ENCODE measurements around the gene TERT.
"Not testable (repeated sequence)": the region's sequence is repeated elsewhere in the genome, so short reads cannot be mapped to it uniquely, and the experiment has no call there.

The TERT gene

GRCh38 chr5:1294206-1294834 is 548 bp downstream of the TERT start:
- DNase-seq (ENCODE audit: low spot score) = no peak

- no peak for DNase-seq (ENCODE audit: low spot score)
Measured at GRCh38 chr5:1293416-1294205, 1.3 kb downstream of the TERT start.

DNA sequence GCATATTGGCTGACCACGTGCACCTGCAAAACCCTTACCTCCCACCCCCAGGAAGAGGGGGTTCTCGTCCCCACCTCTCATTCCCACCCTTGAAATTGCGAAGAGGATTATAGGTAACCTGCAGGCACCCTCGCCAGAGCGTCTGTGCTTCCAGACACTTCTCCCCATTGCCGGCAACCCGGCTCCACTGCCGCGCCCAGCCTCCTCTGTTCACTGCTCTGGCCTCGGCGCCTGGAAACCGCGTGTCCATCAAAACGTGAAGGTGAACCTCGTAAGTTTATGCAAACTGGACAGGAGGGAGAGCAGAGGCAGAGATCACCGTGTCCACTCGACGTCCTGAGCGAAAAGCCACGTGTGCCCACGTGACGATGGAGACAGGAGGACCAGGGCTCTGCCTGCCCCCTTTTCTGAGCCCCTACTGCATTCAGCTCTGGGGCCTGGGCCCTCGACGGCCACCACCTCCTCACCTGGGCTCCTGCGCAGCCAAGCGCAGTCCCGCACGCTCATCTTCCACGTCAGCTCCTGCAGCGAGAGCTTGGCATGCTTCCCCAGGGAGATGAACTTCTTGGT is 1.9 kb downstream of the TERT start:
- DNase-seq (ENCODE audit: low spot score) = no peak

DNA sequence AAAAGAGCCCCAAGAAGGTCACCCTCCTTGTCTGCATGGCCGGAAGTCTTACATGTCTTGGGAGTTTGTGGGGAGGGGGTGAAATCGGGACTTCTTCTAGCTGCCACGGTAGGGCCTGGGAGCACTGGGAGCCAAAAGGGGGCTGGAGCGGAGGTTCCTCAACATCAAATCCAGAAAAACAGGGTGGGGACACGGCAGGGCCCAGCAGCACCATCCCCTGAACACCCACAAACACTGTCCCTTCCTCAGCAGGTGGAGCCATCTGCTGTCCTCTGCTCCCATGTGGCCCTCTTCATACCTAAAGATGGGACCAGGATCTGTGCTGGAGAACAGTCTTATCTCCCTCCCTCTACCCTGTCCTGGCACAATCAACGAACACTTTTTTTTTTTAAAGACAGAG is 2.7 kb downstream of the TERT start:
- DNase-seq (ENCODE audit: low spot score) = peak; percentile 44

DNA sequence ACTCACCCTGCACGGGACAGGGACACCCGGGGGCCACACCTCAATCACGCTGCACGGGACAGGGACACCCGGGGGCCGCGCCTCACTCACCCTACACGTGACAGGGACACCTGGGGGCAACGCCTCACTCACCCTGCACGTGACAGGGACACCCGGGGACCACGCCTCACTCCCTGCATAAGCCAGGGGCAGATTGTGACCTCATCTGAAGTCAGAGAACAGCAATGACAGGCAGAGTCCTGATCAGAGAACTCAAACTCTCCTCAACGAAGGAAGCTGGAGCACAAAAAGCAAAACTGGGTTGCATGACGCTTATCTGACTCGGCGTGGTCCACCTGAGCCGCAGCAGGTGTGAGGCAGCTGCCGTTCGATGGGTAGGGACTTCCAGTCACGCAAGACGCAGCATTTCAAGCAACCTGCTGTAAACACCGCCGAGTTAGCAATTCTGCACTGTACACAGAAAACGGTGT is 3.2 kb downstream of the TERT start:
- peak; percentile 78 for DNase-seq (ENCODE audit: low spot score)

DNA sequence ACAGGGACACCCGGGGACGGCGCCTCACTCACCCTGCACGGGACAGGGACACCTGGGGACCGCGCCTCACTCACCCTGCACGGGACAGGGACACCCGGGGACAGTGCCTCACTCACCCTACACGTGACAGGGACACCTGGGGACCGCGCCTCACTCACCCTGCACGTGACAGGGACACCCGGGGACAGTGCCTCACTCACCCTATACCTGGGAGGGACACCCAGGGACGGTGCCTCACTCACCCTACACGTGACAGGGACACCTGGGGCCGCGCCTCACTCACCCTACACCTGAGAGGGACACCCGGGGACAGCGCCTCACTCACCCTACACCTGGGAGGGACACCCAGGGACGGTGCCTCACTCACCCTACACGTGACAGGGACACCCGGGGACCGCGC is 3.9 kb downstream of the TERT start:
- DNase-seq (ENCODE audit: low spot score) = peak; percentile 25

- not testable (repeated sequence) for DNase-seq (ENCODE audit: low spot score)
Measured at GRCh38 chr5:1289559-1289958, 5.3 kb downstream of the TERT start.

- DNase-seq (ENCODE audit: low spot score) = no peak
Measured at GRCh38 chr5:1288439-1289335, 6.2 kb downstream of the TERT start.

DNA sequence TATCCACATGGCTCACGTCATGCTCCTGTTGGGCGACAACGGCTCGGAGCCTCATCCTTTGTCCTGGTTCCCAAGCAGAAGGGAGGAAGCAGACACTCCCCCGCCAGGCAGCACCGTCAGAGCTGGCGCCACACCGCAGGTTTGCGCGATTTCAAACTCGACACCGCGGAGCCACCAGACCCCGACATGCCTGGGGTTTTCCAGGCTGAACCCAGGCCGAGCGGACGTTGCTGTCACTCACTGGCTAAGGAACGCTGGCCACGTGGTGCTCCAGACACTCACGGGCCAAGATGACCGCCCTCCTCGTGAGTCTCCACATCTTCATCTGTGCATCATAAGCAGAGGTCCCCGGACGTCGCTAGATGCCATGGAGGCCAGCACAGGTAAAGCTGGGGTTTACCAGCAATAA is 9.0 kb downstream of the TERT start:
- no peak for DNase-seq (ENCODE audit: low spot score)

DNA sequence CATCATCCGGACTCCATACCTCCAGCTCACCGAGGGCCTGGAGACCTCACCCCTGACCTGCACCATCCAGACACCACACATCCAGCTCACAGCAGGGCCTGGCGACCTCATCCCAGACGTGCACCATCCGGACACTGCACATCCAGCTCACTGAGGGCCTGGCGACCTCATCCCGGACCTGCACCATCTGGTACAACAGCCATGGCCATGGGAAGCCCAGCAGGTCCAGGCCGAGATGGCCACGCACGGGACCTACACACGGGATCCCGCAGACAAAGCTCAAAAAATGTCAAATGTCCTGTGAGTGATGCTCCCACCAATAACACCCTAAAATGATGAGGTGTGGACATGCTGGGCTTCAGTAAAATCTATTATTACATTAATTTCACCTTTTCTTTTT is 9.7 kb downstream of the TERT start:
- no peak for DNase-seq (ENCODE audit: low spot score)

GRCh38 chr5:1284336-1284970 is 10.4 kb downstream of the TERT start:
- not testable (repeated sequence) for DNase-seq (ENCODE audit: low spot score)

GRCh38 chr5:1283729-1284041 is 11.2 kb downstream of the TERT start:
- DNase-seq (ENCODE audit: low spot score) = not testable (repeated sequence)

DNA sequence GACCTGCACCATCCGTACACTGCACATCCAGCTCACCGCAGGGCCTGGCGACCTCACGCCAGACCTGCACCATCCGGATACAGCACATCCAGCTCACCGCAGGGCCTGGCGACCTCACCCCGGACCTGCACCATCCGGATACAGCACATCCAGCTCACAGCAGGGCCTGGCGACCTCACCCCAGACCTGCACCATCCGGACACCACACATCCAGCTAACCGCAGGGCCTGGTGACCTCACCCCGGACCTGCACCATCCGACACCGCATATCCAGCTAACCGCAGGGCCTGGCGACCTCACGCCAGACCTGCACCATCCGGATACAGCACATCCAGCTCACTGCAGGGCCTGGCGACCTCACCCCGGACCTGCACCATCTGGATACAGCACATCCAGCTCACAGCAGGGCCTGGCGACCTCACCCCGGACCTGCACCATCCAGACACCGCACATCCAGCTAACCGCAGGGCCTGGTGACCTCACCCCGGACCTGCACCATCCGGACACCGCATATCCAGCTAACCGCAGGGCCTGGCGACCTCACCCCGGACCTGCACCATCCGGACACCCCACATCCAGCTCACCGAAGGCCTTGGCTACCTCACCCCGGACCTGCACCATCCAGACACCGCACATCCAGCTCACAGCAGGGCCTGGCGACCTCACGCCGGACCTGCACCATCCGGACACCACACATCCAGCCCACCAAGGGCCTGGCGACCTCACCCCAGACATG is 11.7 kb downstream of the TERT start:
- DNase-seq (ENCODE audit: low spot score) = not testable (repeated sequence)

DNA sequence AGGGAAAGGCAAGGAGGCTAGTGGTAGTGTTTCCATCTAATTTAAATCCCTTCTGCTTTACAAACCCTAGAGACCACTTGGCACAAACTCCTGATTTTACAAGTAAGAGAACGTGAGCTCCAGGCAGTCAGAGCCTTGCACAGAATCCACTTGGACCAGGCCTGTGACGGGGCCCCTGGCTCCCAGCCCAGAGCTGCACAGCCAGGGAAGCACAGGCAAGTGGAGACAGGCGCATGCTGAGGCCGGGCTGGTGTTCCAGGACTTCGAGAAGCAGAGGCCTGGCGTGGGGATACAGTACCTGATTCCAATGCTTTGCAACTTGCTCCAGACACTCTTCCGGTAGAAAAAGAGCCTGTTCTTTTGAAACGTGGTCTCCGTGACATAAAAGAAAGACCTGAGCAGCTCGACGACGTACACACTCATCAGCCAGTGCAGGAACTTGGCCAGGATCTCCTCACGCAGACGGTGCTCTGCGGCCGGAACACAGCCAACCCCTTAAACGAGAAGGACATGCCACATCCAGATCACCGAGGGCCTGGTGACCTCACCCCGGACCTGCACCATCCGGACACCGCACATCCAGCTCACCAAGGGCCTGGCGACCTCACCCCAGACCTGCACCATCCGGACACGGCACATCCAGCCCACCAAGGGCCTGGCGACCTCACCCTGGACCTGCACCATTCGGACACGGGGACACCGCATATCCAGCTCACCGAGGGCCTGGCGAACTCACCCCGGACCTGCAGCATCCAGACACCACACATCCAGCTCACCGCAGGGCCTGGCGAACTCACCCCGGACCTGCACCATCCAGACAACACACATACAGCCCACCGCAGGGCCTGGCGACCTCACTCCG is 12.5 kb downstream of the TERT start:
- DNase-seq (ENCODE audit: low spot score) = no peak

DNA sequence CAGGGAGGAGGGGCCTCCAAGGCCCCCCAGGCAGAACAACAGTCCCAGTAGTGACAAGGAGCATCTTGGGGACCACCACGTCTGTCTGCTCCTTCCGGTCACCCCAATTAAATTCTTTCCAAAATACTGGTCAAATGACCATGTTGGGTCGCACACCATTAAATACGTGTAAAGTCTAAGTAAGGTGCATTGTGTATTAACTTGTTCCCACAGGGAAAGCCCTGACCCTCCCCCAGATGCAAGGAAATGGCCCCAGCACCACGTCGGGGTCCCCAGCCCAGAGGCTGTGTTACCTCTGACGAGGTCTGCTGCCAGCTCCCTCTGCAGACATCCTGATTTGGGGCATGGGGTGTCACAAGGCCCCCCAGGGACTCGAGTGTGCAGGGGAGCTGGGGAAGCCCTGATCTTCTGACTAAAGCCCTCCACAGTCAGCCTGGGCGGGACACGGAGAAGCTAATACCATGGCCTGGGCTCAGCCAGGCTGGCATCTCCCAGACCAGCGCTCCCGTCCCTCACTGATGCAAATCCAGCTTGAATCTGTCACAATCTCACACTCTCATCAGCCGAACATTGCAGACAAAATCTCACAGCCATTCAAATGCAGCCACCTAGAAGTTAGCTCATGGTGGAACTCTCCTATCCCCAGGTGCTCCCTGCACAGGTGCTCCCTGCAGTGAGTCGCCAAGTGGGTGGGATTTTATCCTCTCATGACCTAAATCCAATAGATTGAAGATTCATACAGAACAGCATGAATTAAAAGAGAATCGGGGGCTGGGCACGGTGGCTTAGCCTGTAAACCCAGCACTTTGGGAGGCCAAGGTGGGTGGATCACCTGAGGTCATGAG is 13.6 kb downstream of the TERT start:
- no peak for DNase-seq (ENCODE audit: low spot score)

GRCh38 chr5:1280177-1281037 is 14.5 kb downstream of the TERT start:
- DNase-seq (ENCODE audit: low spot score) = no peak

DNA sequence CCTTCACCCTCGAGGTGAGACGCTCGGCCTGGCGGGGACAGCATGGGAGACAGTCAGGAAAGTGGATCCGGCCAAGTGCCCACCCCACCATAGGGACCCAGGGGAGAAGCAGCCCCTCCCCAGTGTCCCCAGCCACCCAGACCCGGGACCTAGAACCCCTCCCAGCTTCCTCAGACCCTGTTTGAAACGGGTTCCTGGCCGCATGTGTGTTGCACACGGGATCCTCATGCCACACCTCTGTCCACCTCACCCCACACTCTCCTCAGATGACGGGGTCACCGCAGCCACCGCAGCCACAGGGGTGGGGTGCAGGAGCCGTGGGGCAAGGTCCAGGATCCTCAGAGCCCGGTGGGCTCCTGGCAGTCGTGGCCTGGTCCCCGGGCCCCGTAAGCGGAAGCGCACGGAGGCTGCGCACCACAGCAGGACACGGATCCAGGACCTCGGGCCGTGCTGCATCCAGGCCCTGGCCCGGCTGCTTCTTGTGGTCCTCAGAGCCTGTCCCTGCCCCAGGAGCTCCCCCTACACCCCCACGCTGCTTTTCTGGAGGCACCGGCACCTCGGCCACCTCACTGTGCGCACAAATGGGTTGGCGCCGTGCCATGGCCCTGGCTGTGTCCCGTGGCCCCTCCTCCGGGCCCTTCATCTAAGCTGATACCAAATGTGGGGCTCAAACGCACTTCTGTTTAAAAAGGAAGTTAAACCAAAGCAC is 15.3 kb downstream of the TERT start:
- DNase-seq (ENCODE audit: low spot score) = no peak

Measured in SW480 (cell line).